Measurements from ENCODE around the gene ENPP3. TPM values are rescaled to one million over a fixed set of nuclear protein-coding genes. Genes with fewer than 3 reads are reported as not detected.
"Not testable (repeated sequence)": the region's sequence is repeated elsewhere in the genome, so short reads cannot be mapped to it uniquely, and the experiment has no call there.

ENPP3 gene
- total and polyA plus RNA-seq, 10 donors: 0.23 to 1.3 (median 0.54) TPM

DNA sequence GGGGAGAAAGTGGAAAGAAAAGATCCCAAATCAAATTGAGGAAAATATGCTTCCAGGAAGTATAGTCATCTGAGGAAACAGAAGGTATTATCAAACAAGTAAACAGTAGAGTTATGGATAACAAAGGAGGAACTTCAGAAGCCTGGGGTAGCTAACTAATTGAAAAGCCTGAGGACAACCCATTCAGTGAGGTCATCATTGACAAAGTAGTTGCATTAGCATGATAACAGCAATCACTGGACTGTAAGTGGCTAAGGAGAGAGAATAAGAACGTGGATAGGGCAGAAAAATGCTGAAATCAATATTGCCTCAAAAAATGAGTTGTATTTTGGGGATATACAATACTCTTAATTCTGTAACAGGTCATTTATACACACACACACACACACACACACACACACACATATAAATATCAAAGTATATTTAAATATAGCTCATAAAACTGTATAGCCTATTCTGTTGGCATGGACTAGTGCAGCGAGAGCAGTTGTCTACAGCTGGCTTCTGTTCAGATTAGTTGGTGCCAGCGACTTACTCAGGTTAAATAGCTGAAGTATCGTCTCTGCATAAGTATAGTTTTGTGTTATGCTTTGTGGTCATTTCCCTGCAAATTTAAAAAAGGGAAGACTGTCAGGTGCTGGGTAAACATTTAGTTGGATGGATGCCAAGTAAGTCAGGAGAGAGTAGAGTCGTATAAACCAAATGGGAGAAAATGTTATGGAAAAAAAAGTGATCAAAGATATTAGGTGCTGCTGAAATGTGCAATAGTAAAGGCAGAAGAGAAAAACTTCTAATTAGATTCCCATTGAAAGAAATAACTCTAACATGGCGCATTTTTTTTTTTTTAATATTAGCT lies 107.6 kb downstream of the ENPP3 start:
- DNase-seq: no peak
- no peaks in the 10 kb centered on the region for H3K4me1 ChIP-seq
- no peaks in the 10 kb centered on the region for H3K36me3 ChIP-seq
- no peak overlapping the region for H3K27ac ChIP-seq
- H3K4me3 ChIP-seq: no peak overlapping the region
- no peaks in the 10 kb centered on the region for H3K9me3 ChIP-seq
- no peak for TF ChIP-seq POLR2AphosphoS5 (IDR thresholded peaks at IDR 0.05)
- TF ChIP-seq CTCF (IDR thresholded peaks at IDR 0.05 in 8 of 11, conservative IDR thresholded peaks at IDR 0.05 in 3 of 11): no peak
- no peak for TF ChIP-seq POLR2A (IDR thresholded peaks at IDR 0.05)
- no peaks in the 10 kb centered on the region for H3K27me3 ChIP-seq (replicated peaks in 1 of 7)
- intact Hi-C loops (cut with DNase I; ENCODE audit: low total_unique reads): no loop called here
- WGBS, 5 donors: 46 to 54% (median 47%) methylated on average over 6 of the region's 6 CpGs

DNA sequence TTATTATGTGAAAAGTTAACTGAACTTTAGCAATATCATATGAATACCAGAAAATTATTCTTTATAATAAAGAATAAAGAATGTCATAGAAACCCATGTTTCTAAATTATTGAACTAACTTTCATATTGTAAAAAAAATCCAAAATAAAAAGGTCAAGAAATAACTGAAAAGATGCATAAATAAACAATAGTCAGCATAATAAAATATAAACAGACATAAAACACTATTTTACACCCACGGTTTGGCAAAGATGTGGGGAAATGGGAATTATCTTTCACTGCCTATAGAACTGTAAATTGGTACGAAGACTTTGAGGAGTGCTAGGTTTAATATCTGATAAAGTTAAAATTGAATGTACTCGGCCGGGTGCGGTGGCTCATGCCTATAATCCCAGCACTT lies 108.4 kb downstream of the ENPP3 start:
- H3K4me1 ChIP-seq: no peaks in the 10 kb centered on the region
- TF ChIP-seq CTCF (IDR thresholded peaks at IDR 0.05 in 8 of 11, conservative IDR thresholded peaks at IDR 0.05 in 3 of 11): no peak
- TF ChIP-seq POLR2A (IDR thresholded peaks at IDR 0.05): no peak
- TF ChIP-seq POLR2AphosphoS5 (IDR thresholded peaks at IDR 0.05): no peak
- no peak overlapping the region for H3K27ac ChIP-seq
- DNase-seq: no peak
- WGBS, 5 donors: 86 to 95% (median 90%) methylated on average over 5 of the region's 5 CpGs
- H3K36me3 ChIP-seq: no peaks in the 10 kb centered on the region
- no peaks in the 10 kb centered on the region for H3K9me3 ChIP-seq
- intact Hi-C loops (cut with DNase I; ENCODE audit: low total_unique reads): no loop called here
- no peak overlapping the region for H3K4me3 ChIP-seq
- no peaks in the 10 kb centered on the region for H3K27me3 ChIP-seq (replicated peaks in 1 of 7)

DNA sequence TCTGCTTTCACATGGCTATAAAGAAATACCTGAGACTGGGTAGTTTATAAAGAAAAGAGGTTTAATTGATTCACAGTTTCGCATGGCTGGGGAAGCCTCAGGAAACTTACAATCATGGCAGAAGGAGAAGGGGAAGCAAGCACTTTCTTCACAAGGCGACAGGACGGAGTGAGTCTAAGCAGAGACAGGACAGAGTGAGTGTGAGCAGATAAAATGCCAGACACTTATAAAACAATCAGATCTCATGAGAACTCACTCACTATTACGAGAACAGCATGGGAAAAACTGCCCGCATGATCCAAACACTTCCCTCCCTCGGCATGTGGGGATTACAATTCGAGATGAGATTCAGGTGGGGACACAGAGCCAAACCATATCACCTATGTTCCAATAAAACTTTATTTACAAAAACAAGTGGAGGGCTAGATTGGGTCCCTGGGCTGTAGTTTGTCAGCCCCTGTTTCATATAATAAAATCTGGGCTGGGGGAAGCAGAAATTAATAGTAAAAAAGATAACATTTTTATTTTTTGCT lies 110.8 kb downstream of the ENPP3 start:
- TF ChIP-seq CTCF (IDR thresholded peaks at IDR 0.05 in 8 of 11, conservative IDR thresholded peaks at IDR 0.05 in 3 of 11): no peak
- no peak for TF ChIP-seq POLR2AphosphoS5 (IDR thresholded peaks at IDR 0.05)
- no peak for TF ChIP-seq POLR2A (IDR thresholded peaks at IDR 0.05)
- Histone ChIP-seq H3K36me3 (no peaks in the 10 kb centered on the region), H3K4me3 (no peak overlapping the region), H3K9me3 (no peaks in the 10 kb centered on the region), H3K27ac (no peak overlapping the region), H3K4me1 (no peaks in the 10 kb centered on the region), H3K27me3 (replicated peaks in 1 of 7) (no peaks in the 10 kb centered on the region)
- WGBS, 5 donors: 73 to 85% (median 75%) methylated on average over 7 of the region's 7 CpGs
- intact Hi-C loops (cut with DNase I; ENCODE audit: low total_unique reads): no loop called here
- DNase-seq: no peak

GRCh38 chr6:131749023-131749422 lies 111.9 kb downstream of the ENPP3 start:
- no peaks in the 10 kb centered on the region for H3K4me1 ChIP-seq
- no peak for DNase-seq
- no peaks in the 10 kb centered on the region for H3K36me3 ChIP-seq
- WGBS, 5 donors: 92 to 97% (median 95%) methylated on average over 7 of the region's 7 CpGs
- no peak overlapping the region for H3K4me3 ChIP-seq
- TF ChIP-seq POLR2AphosphoS5 (IDR thresholded peaks at IDR 0.05) (no peak), POLR2A (IDR thresholded peaks at IDR 0.05) (no peak), CTCF (IDR thresholded peaks at IDR 0.05 in 8 of 11, conservative IDR thresholded peaks at IDR 0.05 in 3 of 11) (no peak)
- H3K27ac ChIP-seq: no peak overlapping the region
- H3K27me3 ChIP-seq (replicated peaks in 1 of 7): no peaks in the 10 kb centered on the region
- intact Hi-C loops (cut with DNase I; ENCODE audit: low total_unique reads): no loop called here
- H3K9me3 ChIP-seq: no peaks in the 10 kb centered on the region

GRCh38 chr6:131751012-131751715 lies 114.1 kb downstream of the ENPP3 start:
- H3K36me3 ChIP-seq; H3K9me3 ChIP-seq; DNase-seq; H3K4me1 ChIP-seq; H3K27me3 ChIP-seq (replicated peaks in 1 of 7); H3K27ac ChIP-seq; H3K4me3 ChIP-seq; intact Hi-C loops (cut with DNase I; ENCODE audit: low total_unique reads): not testable (repeated sequence)
- 90 to 96% (median 92%) methylated on average over 10 of the region's 10 CpGs for WGBS, 5 donors
